Ovary (tissue), 3 donors: ENCODE data around the gene RBM8A.

Experiments
- EP300 ChIP-seq: sonication (generic); formaldehyde crosslinking; IDR thresholded peaks from one replicate; pipeline ENCODE4 v1.6.1; 2017; ENCODE audit warnings: antibody characterized with exemption
- POLR2A ChIP-seq: fragments of 450-650 bp; IDR thresholded peaks from one replicate; pipeline ENCODE4 v1.6.1; 2017; ENCODE audit warnings: antibody characterized with exemption, mild to moderate bottlenecking, moderate library complexity
- TF ChIP-seq, protein P1 (sequence below), 3 donors: fragments of 450-650 bp in 2 of 3; fragments of 200-600 bp in 1 of 3; IDR thresholded peaks; one replicate each; pipeline versions ENCODE4 v1.5.1 to v1.8.0; 2016 to 2022; ENCODE audit warnings: antibody characterized with exemption in 3 of 3, mild to moderate bottlenecking in 1 of 3
- donor health status: DM: no; HTN: no; CAD: no.

DNA sequence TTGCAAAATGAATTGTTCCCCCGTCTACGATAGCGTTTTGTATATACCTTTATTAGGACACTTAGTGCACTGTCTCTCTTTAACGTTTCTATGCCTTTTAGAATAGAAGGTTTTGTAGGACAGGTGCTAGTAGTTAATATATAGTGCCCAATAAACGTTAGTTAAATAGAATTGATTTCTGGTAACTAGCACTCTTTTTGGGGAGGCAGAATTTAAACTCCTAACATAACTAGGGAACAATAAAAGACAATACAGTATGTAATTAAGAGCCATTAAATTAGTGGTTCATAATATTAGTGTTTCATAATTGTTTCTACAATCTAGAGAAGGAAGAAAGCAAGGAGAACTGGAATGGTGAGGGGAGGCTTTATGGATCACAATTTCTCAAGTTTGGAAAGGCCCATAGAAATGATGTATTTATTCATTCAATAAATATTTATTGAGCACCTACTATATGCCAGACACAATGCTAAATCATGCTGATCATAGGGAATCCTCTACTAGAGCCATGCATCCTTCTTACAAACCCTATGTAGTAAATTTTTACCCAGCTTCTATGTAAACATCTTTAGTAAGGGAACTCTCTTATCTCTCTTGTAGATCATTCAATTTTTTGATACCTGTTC is 37.9 kb upstream of the RBM8A start:
- TF ChIP-seq, protein P1, sequence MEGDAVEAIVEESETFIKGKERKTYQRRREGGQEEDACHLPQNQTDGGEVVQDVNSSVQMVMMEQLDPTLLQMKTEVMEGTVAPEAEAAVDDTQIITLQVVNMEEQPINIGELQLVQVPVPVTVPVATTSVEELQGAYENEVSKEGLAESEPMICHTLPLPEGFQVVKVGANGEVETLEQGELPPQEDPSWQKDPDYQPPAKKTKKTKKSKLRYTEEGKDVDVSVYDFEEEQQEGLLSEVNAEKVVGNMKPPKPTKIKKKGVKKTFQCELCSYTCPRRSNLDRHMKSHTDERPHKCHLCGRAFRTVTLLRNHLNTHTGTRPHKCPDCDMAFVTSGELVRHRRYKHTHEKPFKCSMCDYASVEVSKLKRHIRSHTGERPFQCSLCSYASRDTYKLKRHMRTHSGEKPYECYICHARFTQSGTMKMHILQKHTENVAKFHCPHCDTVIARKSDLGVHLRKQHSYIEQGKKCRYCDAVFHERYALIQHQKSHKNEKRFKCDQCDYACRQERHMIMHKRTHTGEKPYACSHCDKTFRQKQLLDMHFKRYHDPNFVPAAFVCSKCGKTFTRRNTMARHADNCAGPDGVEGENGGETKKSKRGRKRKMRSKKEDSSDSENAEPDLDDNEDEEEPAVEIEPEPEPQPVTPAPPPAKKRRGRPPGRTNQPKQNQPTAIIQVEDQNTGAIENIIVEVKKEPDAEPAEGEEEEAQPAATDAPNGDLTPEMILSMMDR (IDR thresholded peaks at IDR 0.05), result no peak
- TF ChIP-seq EP300, result no peak
- no peak for TF ChIP-seq POLR2A
